ENCODE results near the gene EDIL3.

DNA sequence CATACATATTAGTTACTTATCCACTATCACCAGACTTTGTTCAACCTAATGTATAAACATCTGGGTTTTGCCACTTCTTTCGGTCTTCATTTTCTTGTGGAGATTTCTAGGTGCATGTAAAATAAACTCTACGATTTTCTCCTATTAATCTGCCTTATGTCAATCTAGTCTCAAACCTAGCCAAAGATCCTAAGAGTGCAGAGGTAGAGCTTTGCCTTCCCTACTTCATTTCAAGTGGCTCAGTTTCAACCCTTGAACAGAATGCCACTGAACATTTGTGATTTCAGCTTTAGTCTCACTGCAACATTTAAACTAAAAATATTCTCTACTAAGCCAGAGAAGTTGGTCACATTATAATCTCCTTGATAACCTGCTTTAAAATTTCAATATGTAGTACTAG, 94.0 kb downstream of the EDIL3 start:
- TF ChIP-seq CTCF (IDR thresholded peaks at IDR 0.05) (no peak), POLR2A (IDR thresholded peaks at IDR 0.05) (no peak)

Measured in esophagus squamous epithelium (tissue), 4 donors.